Panc1 (cell line): ENCODE results near the gene MTCH1. TPM values are rescaled to one million over a fixed set of nuclear protein-coding genes. Genes with fewer than 3 reads are reported as not detected.
"Not testable (repeated sequence)": the region's sequence is repeated elsewhere in the genome, so short reads cannot be mapped to it uniquely, and the experiment has no call there.

ENCODE experiments used
- ATAC-seq: fragments of 200-7000 bp; cut with Tn5 transposase; 2 replicates; pipeline ENCODE4 v1.9.1; 2020; ENCODE audit warnings: mild to moderate bottlenecking, moderate library complexity
- BruUV-seq: library from RNA; stranded (reverse); fragments of 400-500 nt; replicated peaks from 2 replicates; lab custom pipeline; 2021; lab: Mats Ljungman, UMichigan
- CTCF ChIA-PET: fragments of 300-600 bp; sonication (Branson Sonifier 250); formaldehyde crosslinking; loops from one replicate; lab custom pipeline; 2022; ENCODE audit warnings: antibody characterized with exemption; lab: Charles Lee
- POLR2A ChIA-PET: fragments of 300-600 bp; sonication (Branson Sonifier 250); formaldehyde crosslinking; loops from one replicate; lab custom pipeline; 2022; ENCODE audit warnings: antibody characterized with exemption; lab: Charles Lee
- DNase-seq: peaks from one replicate; pipeline ENCODE4 v3.0.0-alpha.2; 2010; ENCODE audit warnings: low read depth, low spot score
- H3K27ac ChIP-seq: 2 replicates; pipeline ENCODE4 v1.5.1; 2011; ENCODE audit warnings: mild to moderate bottlenecking, low read length, inconsistent platforms
- H3K27me3 ChIP-seq: fragments of 200-500 bp; sonication (Bioruptor generic); 2 replicates; pipeline ENCODE4 v1.6.0; 2014; ENCODE audit warnings: low read length, inconsistent platforms; ENCODE audit not compliant: control insufficient read depth, insufficient read depth
- H3K36me3 ChIP-seq: fragments of 200-500 bp; sonication (Bioruptor generic); 2 replicates; pipeline ENCODE4 v1.5.1; 2014; ENCODE audit warnings: inconsistent platforms, mild to moderate bottlenecking, low read length, moderate library complexity; ENCODE audit not compliant: control insufficient read depth, insufficient read depth
- H3K4me1 ChIP-seq: 2 replicates; pipeline ENCODE4 v1.5.1; 2011; ENCODE audit warnings: inconsistent platforms, mild to moderate bottlenecking, low read length, moderate library complexity; ENCODE audit not compliant: control insufficient read depth, insufficient read depth
- H3K4me3 ChIP-seq, 2 experiments: 2 replicates each; pipeline ENCODE4 v1.5.1; 2011 to 2012; ENCODE audit warnings: low read depth in 2 of 2, low read length in 2 of 2, mild to moderate bottlenecking in 2 of 2, inconsistent platforms in 1 of 2, moderate library complexity in 1 of 2
- H3K9me3 ChIP-seq: fragments of 200-500 bp; sonication (Bioruptor generic); 2 replicates; pipeline ENCODE4 v1.5.1; 2014; ENCODE audit warnings: low read depth, mild to moderate bottlenecking, inconsistent platforms, low read length, moderate library complexity; ENCODE audit not compliant: control insufficient read depth, insufficient read depth
- CTCF ChIP-seq: fragments of 450-650 bp; IDR thresholded peaks from 2 replicates; pipeline ENCODE4 v1.5.1; 2017; ENCODE audit warnings: mild to moderate bottlenecking
- POLR2AphosphoS5 ChIP-seq: IDR thresholded peaks from 2 replicates; pipeline ENCODE4 v1.6.1; 2012; ENCODE audit warnings: mild to moderate bottlenecking, low read depth, low read length, moderate library complexity
- REST ChIP-seq, 2 experiments: IDR thresholded peaks; 2 replicates each; pipeline ENCODE4 v1.6.1; 2011 to 2012; ENCODE audit warnings: low read depth in 2 of 2, control low read depth in 1 of 2, low read length in 1 of 2, mild to moderate bottlenecking in 1 of 2, moderate library complexity in 1 of 2; ENCODE audit not compliant: insufficient read depth in 1 of 2
- SIN3A ChIP-seq: IDR thresholded peaks from 2 replicates; pipeline ENCODE4 v1.6.1; 2012; ENCODE audit warnings: low read depth, mild to moderate bottlenecking, low read length, moderate library complexity, borderline replicate concordance; ENCODE audit not compliant: insufficient read depth
- TCF7L2 ChIP-seq: IDR thresholded peaks from 2 replicates; pipeline ENCODE4 v1.6.1; 2011; ENCODE audit warnings: mild to moderate bottlenecking, low read depth, low read length, inconsistent platforms
- in situ Hi-C: cut with HindIII; loops from 2 replicates; pipeline ENCODE4 v1.10.0; 2016; ENCODE audit warnings: low sequenced_read_pairs, low pct_unique_long_range_greater_than_20kb
- intact Hi-C: fragments of 100-400 bp; cut with micrococcal nuclease; formaldehyde crosslinking; loops from one replicate; pipeline ENCODE4 v1.10.0; 2022; ENCODE audit not compliant: unreplicated experiment
- total RNA-seq: library from RNA; stranded (reverse); gene quantifications from one replicate; pipeline ENCODE4 v1.2.1, GENCODE V29; 2021; ENCODE audit not compliant: unreplicated experiment

MTCH1 gene
- total RNA-seq, 1 experiment from 2014 or later, result 223 TPM

- Histone ChIP-seq H3K4me3 (no peak overlapping the region), H3K27me3 (no peaks in the 10 kb centered on the region), H3K4me1 (no peaks in the 10 kb centered on the region), H3K36me3 (no peaks in the 10 kb centered on the region), H3K9me3 (no peaks in the 10 kb centered on the region), H3K27ac (no peak overlapping the region)
- in situ Hi-C loops, result no loop called here
- ChIA-PET POLR2A (no interaction called here), CTCF (no interaction called here)
- no TSS peak for BruUV-seq
- ATAC-seq (peak; percentile 50; the same call in 1 of the 2 replicates), DNase-seq (no peak)
- no peak for TF ChIP-seq SIN3A
- no peak for TF ChIP-seq TCF7L2
- no peak for TF ChIP-seq CTCF
- no peak for TF ChIP-seq REST (IDR thresholded peaks at IDR 0.05; ENCODE audit: insufficient read depth in 1 of 2, low read depth in 2 of 2, low read length in 1 of 2)
- no peak for TF ChIP-seq POLR2AphosphoS5
- intact Hi-C loops, result no loop called here
These were observed 46.0 kb downstream of the MTCH1 start for GRCh38 chr6:36940027-36940426.

DNA sequence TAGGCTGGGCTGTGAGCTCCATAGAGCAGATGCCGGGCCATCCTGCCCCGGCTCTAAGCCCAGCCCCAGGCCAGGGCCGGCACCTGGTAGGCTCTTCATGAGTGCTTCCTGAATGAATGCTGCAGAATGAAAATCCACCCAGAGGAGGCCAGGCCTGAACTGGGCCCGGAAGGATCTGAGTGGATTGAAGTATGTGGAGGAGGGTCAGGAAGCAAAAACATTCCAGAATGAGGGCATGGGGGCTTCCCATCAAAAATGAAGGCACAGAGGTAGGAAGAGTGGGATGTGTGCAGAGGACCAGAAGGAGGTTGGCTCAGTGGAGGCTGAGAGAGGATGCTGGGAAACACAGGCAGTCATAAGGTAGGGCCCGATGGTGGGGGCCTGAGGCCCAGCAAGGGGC, 47.0 kb downstream of the MTCH1 start:
- H3K27ac ChIP-seq, ATAC-seq, H3K27me3 ChIP-seq, H3K36me3 ChIP-seq, BruUV-seq, intact Hi-C loops, in situ Hi-C loops, H3K4me1 ChIP-seq, POLR2A ChIA-PET, H3K9me3 ChIP-seq, DNase-seq, H3K4me3 ChIP-seq, CTCF ChIA-PET: not testable (repeated sequence)

- Histone ChIP-seq H3K4me3 (no peak overlapping the region), H3K36me3 (no peaks in the 10 kb centered on the region), H3K4me1 (no peaks in the 10 kb centered on the region), H3K27ac (no peak overlapping the region), H3K27me3 (no peaks in the 10 kb centered on the region), H3K9me3 (no peaks in the 10 kb centered on the region)
- BruUV-seq, result no TSS peak
- intact Hi-C loops (no loop called here), in situ Hi-C loops (no loop called here)
- POLR2A ChIA-PET, result no interaction called here
- no peak for DNase-seq
- no peak for ATAC-seq
- no peak for TF ChIP-seq POLR2AphosphoS5
- no peak for TF ChIP-seq TCF7L2
- no peak for TF ChIP-seq REST (IDR thresholded peaks at IDR 0.05; ENCODE audit: insufficient read depth in 1 of 2, low read depth in 2 of 2, low read length in 1 of 2)
- TF ChIP-seq CTCF, result no peak
- TF ChIP-seq SIN3A, result no peak
- CTCF ChIA-PET, result no interaction called here
These were observed 47.5 kb downstream of the MTCH1 start for GRCh38 chr6:36938536-36938935.
